Adrenal gland (tissue), 5 donors: ENCODE measurements around the gene TEKTIP1.

Source experiments
- POLR2A ChIP-seq, 2 donors: fragments of 450-650 bp; IDR thresholded peaks; one replicate each; pipeline ENCODE4 v1.6.1; 2017; ENCODE audit warnings: antibody characterized with exemption in 2 of 2, mild to moderate bottlenecking in 2 of 2, moderate library complexity in 1 of 2
- TF ChIP-seq, protein P1 (sequence below), 6 experiments: fragments of 450-650 bp in 4 of 6; fragments of 200-600 bp in 2 of 6; sonication (generic) in 1 of 6; IDR thresholded peaks; 1 replicate in 5 of 6; 2 replicates in 1 of 6; pipeline versions ENCODE4 v1.5.1 to v1.8.0; 2016 to 2021; ENCODE audit warnings: antibody characterized with exemption in 6 of 6, mild to moderate bottlenecking in 2 of 6, moderate library complexity in 1 of 6
- donor health status: DM: no; HTN: no; CAD: no.

DNA sequence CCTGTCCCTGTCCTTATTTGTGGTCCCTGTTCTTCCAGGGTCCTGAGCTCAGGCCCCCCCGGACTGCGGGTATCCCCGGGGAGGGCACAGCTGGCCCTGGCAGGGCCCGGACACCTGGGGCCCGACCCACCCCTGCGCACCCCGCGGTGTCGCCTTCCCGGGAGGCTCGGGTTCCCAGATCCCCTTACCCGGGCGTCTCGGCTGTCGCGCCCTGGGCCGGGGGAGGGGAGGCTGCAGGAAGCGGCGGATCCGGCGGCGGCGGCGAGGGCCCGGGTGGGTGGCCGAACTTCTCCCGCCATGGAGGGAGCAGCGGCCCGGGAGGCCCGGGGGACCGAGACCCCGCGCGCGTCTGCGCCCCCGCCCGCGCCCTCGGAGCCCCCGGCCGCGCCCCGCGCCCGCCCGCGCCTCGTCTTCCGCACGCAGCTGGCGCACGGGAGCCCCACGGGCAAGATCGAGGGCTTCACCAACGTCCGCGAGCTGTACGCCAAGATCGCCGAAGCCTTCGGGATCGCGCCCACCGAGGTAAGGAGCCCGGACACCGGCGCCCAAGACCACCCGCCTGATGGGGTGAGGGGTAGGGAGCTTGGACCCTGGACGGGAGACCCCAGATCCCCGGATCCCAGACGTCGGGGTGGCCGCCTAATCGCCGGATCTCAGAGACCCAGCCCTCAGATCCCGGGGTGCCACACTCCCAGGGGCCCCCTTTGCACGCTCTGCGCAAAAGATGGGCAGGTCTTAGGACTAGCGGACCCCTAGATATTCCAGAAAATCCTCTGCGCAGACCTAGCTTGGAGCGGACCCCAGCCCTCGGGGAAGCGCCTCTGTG is 46.5 kb downstream of the TEKTIP1 start, which contains the start of gene GIPC3:
- TF ChIP-seq, protein P1, sequence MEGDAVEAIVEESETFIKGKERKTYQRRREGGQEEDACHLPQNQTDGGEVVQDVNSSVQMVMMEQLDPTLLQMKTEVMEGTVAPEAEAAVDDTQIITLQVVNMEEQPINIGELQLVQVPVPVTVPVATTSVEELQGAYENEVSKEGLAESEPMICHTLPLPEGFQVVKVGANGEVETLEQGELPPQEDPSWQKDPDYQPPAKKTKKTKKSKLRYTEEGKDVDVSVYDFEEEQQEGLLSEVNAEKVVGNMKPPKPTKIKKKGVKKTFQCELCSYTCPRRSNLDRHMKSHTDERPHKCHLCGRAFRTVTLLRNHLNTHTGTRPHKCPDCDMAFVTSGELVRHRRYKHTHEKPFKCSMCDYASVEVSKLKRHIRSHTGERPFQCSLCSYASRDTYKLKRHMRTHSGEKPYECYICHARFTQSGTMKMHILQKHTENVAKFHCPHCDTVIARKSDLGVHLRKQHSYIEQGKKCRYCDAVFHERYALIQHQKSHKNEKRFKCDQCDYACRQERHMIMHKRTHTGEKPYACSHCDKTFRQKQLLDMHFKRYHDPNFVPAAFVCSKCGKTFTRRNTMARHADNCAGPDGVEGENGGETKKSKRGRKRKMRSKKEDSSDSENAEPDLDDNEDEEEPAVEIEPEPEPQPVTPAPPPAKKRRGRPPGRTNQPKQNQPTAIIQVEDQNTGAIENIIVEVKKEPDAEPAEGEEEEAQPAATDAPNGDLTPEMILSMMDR (IDR thresholded peaks at IDR 0.05), result no peak
- no peak for TF ChIP-seq POLR2A (IDR thresholded peaks at IDR 0.05)
